GM23338 (cell line): Measurements from ENCODE around the gene DYNLT2B.

Source experiments
- CTCF ChIP-seq, 2 experiments: fragments of 200-600 bp in 1 of 2; sonication (generic) in 1 of 2; conservative IDR thresholded peaks; 2 replicates each; pipeline versions ENCODE4 v1.5.1 to v1.6.1; 2016 to 2017; ENCODE audit warnings: antibody characterized with exemption in 2 of 2, low read depth in 2 of 2, mild to moderate bottlenecking in 2 of 2, moderate library complexity in 1 of 2
- EZH2 ChIP-seq: fragments of 200-600 bp; sonication (generic); IDR thresholded peaks from one replicate; pipeline ENCODE4 v1.8.0; 2017; ENCODE audit warnings: antibody characterized with exemption, mild to moderate bottlenecking, low read depth; ENCODE audit not compliant: unreplicated experiment
- POLR2AphosphoS5 ChIP-seq: IDR thresholded peaks from 2 replicates; pipeline ENCODE4 v1.6.1; 2016; ENCODE audit warnings: antibody characterized with exemption, low read depth
- ZNF114 ChIP-seq: fragments of 250-450 bp; sonication (Bioruptor Pico); IDR thresholded peaks from 2 replicates; pipeline ENCODE4 v1.5.0; 2020; ENCODE audit warnings: mild to moderate bottlenecking, moderate library complexity
- TF ChIP-seq, protein P1 (sequence below): IDR thresholded peaks from one replicate; pipeline ENCODE4 v1.6.1; 2018; ENCODE audit warnings: antibody characterized with exemption; ENCODE audit not compliant: unreplicated experiment

GRCh38 chr3:196327405-196327804, 9.4 kb upstream of the DYNLT2B start:
- no peak for TF ChIP-seq CTCF (conservative IDR thresholded peaks at IDR 0.05; ENCODE audit: low read depth in 2 of 2)
- TF ChIP-seq POLR2AphosphoS5, result no peak
- no peak for TF ChIP-seq EZH2
- TF ChIP-seq, protein P1, sequence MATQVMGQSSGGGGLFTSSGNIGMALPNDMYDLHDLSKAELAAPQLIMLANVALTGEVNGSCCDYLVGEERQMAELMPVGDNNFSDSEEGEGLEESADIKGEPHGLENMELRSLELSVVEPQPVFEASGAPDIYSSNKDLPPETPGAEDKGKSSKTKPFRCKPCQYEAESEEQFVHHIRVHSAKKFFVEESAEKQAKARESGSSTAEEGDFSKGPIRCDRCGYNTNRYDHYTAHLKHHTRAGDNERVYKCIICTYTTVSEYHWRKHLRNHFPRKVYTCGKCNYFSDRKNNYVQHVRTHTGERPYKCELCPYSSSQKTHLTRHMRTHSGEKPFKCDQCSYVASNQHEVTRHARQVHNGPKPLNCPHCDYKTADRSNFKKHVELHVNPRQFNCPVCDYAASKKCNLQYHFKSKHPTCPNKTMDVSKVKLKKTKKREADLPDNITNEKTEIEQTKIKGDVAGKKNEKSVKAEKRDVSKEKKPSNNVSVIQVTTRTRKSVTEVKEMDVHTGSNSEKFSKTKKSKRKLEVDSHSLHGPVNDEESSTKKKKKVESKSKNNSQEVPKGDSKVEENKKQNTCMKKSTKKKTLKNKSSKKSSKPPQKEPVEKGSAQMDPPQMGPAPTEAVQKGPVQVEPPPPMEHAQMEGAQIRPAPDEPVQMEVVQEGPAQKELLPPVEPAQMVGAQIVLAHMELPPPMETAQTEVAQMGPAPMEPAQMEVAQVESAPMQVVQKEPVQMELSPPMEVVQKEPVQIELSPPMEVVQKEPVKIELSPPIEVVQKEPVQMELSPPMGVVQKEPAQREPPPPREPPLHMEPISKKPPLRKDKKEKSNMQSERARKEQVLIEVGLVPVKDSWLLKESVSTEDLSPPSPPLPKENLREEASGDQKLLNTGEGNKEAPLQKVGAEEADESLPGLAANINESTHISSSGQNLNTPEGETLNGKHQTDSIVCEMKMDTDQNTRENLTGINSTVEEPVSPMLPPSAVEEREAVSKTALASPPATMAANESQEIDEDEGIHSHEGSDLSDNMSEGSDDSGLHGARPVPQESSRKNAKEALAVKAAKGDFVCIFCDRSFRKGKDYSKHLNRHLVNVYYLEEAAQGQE, result no peak
- TF ChIP-seq ZNF114, result no peak
